Left lobe of liver (tissue), 2 donors: ENCODE measurements around the gene TCTN2. TPM values are rescaled to one million over a fixed set of nuclear protein-coding genes. Genes with fewer than 3 reads are reported as not detected.

ENCODE experiments used
- ATAC-seq: fragments of 200-7000 bp; cut with Tn5 transposase; one replicate; pipeline ENCODE4 v1.9.1; 2020; ENCODE audit warnings: mild to moderate bottlenecking, moderate library complexity
- DNase-seq: peaks from one replicate; pipeline ENCODE4 v3.0.0-alpha.2; 2020; ENCODE audit warnings: low spot score
- total RNA-seq: library from RNA; stranded (reverse); gene quantifications from one replicate; pipeline ENCODE4 v1.2.1, GENCODE V29; 2021
- donor health status: DM: no; HTN: no; CAD: no; lungs with moderate emphysema.
- donor health status: DM: no; HTN: yes; CAD: no.

Gene TCTN2
- total RNA-seq, result 1.5 TPM

DNA sequence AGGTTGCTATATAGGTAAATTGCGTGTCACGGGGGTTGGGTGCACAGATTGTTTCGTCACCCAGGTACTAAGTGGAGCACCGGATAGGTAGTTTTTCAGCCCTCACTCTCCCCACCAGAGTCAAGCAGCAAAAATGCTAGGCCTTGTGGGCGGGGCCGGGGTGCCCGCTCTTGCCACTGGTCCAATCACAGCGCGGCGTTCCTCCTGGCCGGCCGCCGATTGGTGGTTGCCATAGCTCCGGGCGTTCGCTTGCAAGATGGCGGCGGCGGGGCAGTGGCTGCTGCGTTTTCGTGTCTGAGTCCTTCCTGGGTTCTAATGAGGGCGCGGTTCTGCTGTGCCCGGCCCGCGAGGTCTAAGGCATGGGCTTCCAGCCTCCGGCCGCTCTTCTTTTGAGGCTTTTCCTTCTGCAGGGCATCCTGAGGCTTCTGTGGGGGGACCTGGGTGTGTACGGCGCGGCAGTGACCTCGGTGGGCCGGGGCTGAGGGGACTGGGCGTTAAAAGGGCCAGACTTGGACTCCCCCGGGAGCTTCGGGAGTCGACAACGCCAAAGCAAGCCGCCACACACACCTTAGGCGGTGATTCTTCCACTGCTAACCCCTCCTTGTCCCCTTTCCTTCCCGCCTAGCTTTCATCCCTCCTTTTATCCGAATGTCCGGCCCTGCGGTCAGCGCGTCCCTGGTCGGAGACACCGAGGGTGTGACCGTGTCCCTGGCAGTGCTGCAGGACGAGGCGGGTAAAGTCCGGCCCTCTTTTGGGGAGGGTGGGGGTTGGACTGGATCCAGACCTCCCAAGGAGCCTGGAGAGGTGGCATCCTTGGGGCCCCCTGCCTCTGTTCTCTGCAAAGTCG lies at the start of gene TCTN2:
Gene TCTN2, plus strand, starts transcription at position 232 of the 847 bp plus-strand sequence. Its CDS starts 128 bp downstream, at position 360.
- peak; percentile 90 for DNase-seq
- peak; percentile 99 for ATAC-seq

GRCh38 chr12:123621619-123622530 lies 49.0 kb upstream of the TCTN2 start:
- no peak for DNase-seq
- ATAC-seq, result no peak

- peak; percentile 97 for ATAC-seq
Measured at GRCh38 chr12:123633379-123634141, 37.4 kb upstream of the TCTN2 start, which contains the start of the genes EIF2B1 and GTF2H3. TSS of gene EIF2B1 (minus strand) at chr12:123633686. CDS start at chr12:123633557, 129 bp downstream. TSS of gene GTF2H3 (plus strand) at chr12:123633829. CDS start at chr12:123633860, 31 bp downstream.

DNA sequence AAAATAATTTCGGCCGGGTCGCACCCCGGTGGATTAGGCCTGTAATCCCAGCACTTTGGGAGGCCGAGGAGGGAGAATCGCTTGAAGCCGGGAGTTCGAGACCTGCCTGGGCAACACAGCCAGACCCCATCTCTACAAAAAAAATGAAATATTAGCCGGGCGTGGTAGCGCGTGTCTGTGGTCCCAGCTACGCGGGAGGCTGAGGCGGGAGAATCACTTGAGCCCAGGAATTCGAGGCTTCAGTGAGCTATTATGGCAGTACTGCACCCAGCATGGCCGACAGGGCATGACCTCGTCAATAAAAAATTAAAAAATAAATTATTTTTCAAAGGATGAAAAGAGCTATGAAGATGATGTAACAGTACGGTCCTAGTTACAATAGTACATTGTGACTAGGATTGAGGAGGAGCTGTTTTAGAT lies 36.8 kb upstream of the TCTN2 start:
- no peak for DNase-seq

More at GRCh38 chr12:123633379-123634141, 37.4 kb upstream of the TCTN2 start, which contains the start of the genes EIF2B1 and GTF2H3:
- peak; percentile 96 for DNase-seq

GRCh38 chr12:123643911-123644310 lies 27.0 kb upstream of the TCTN2 start:
- DNase-seq (no peak), ATAC-seq (no peak)

More for the DNA sequence above, 36.8 kb upstream of the TCTN2 start:
- ATAC-seq, result no peak

DNA sequence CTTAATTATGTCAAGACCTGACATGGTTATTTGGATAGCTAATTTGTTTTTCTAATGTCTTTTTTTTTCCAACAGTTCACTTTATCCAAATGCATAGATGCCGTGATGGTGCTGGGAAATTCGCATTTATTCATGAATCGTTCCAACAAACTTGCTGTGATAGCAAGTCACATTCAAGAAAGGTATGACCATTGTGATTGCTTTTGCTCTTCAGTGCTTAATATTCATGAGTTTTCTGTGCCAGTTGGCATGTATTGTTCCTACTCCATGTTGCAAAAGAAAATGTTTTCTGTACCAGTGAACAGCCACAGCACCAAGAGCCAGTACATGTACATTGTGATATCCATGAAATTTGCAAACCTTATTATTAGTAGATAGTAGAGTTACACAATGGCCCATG lies 25.5 kb upstream of the TCTN2 start:
- DNase-seq, result no peak
- ATAC-seq, result no peak

DNA sequence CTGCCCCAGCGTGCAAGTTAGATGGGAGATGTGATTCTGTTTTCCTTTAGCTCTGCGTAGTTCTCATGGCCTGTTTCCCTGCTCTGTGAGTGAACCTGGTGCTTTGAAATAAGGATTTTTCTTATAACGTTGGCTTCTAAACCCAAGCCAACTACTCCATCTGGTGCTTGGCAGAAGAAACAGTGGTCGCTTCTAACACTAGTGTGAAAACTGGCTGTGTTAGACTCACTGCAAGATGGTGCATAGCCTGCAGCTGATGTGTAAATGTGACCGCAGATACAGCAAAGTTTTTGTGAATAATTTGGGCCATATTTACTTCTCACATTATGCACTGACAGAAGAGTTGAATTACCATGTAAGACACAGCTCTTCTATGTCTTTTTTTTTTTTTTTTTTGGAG lies 25.0 kb upstream of the TCTN2 start:
- DNase-seq, result no peak
- ATAC-seq, result no peak

DNA sequence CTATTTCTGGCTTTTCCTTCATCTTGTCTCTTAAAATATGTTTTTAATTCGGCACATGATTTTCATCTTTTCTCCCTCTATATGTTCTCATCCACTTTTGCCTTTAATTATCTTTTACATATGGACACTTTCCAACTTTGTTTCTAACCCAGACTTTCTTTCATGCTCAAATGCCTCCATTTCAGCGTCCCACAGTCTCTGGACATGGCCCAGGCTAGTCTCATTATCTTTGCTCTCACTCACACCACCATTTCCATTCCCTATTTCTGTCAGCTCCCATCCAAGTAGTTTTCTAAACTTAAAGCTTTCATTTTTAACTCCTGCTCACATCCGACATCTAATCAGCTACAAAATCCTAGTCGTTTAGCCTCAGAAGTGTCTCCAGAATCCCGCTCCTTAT lies 22.5 kb upstream of the TCTN2 start:
- no peak for ATAC-seq
- DNase-seq, result no peak

- no peak for DNase-seq
Measured at GRCh38 chr12:123654129-123654701, 16.7 kb upstream of the TCTN2 start.

GRCh38 chr12:123655420-123655819 lies 15.5 kb upstream of the TCTN2 start:
- no peak for ATAC-seq

More at GRCh38 chr12:123654129-123654701, 16.7 kb upstream of the TCTN2 start:
- no peak for ATAC-seq

DNA sequence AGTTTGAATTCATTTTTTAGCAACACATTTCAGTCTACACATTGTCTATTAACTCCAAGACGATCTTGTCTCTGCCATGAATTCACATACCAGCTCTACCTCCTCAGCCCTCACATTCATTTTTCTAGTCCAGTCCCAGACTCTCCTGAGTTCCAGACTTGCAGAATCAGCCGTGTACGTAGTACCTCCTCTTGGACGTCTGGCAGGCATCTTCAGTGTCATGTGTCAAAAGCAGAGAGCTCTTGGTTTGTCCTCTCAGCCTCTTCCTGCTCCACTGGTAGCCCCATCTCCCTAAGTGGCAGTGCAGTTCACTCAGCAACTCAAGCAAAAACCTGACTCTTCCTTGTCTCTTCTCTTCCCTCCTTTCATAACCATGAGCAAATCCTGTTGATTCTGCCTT lies 14.5 kb upstream of the TCTN2 start:
- no peak for DNase-seq
- ATAC-seq, result no peak

More at GRCh38 chr12:123655420-123655819, 15.5 kb upstream of the TCTN2 start:
- DNase-seq, result no peak

GRCh38 chr12:123657211-123657610 lies 13.7 kb upstream of the TCTN2 start:
- DNase-seq, result no peak

GRCh38 chr12:123659996-123660727 lies 10.8 kb upstream of the TCTN2 start:
- ATAC-seq (no peak), DNase-seq (no peak)

More at GRCh38 chr12:123657211-123657610, 13.7 kb upstream of the TCTN2 start:
- no peak for ATAC-seq

GRCh38 chr12:123667771-123668170 lies 3.1 kb upstream of the TCTN2 start:
- ATAC-seq, result no peak
- no peak for DNase-seq

DNA sequence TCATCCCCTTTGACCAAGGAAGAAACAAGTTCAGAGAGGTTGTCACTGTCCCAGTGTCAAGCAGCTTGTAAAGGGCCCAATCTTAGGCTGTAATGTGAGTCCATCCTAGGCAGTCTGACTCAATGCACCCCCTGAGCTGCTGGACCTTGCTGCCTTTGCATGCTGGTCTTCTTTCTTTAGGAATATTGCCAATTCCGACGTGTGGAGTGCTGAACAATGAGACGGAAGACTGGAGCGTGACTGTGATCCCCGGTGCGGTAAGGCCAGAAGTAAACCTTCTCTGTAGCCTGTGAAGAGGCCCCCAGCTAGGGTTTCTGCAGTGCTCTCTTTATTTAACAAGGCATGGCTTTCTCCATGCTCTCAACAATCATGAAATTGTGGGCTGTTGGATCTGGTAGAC lies 963 bp downstream of the TCTN2 start:
- no peak for DNase-seq
- ATAC-seq, result no peak

- DNase-seq, result no peak
- no peak for ATAC-seq
Measured at GRCh38 chr12:123675436-123675835, 4.5 kb downstream of the TCTN2 start.

- ATAC-seq (no peak), DNase-seq (no peak)
Measured at GRCh38 chr12:123676616-123677320, 5.9 kb downstream of the TCTN2 start.

GRCh38 chr12:123678981-123679380 lies 8.1 kb downstream of the TCTN2 start:
- no peak for DNase-seq

GRCh38 chr12:123681605-123682004 lies 10.7 kb downstream of the TCTN2 start:
- ATAC-seq, result no peak
- DNase-seq, result no peak

More at GRCh38 chr12:123678981-123679380, 8.1 kb downstream of the TCTN2 start:
- ATAC-seq, result no peak
